K562 (cell line): ENCODE results near the gene SLC36A1. TPM values are rescaled to one million over a fixed set of nuclear protein-coding genes. Genes with fewer than 3 reads are reported as not detected.

Experiments
- ADNP ChIP-seq: fragments of 200-800 bp; sonication (Bioruptor generic); IDR thresholded peaks from 2 replicates; pipeline ENCODE4 v1.6.1; 2016; ENCODE audit warnings: missing genetic modification characterization, missing compliant biosample characterization
- ARNT ChIP-seq, 2 experiments: fragments of 450-650 bp; IDR thresholded peaks; 2 replicates each; pipeline ENCODE4 v1.6.1; 2016; ENCODE audit warnings: mild to moderate bottlenecking in 1 of 2
- BRCA1 ChIP-seq, 2 experiments: fragments of 450-650 bp in 1 of 2; sonication (generic) in 1 of 2; formaldehyde crosslinking in 1 of 2; IDR thresholded peaks; 2 replicates each; pipeline versions ENCODE4 v1.5.0 to v1.6.1; 2017 to 2020; ENCODE audit warnings: mild to moderate bottlenecking in 1 of 2, missing genetic modification reagents in 1 of 2
- CHCHD3 ChIP-seq: fragments of 250-450 bp; sonication (Bioruptor Pico); IDR thresholded peaks from 2 replicates; pipeline ENCODE4 v2.1.2; 2022; ENCODE audit warnings: mild to moderate bottlenecking
- COPS2 ChIP-seq: fragments of 450-650 bp; conservative IDR thresholded peaks from 2 replicates; pipeline ENCODE4 v1.6.1; 2016; ENCODE audit warnings: mild to moderate bottlenecking, moderate library complexity
- DLX4 ChIP-seq: fragments of 250-450 bp; sonication (Bioruptor Pico); IDR thresholded peaks from 2 replicates; pipeline ENCODE4 v1.6.1; 2021; ENCODE audit warnings: mild to moderate bottlenecking
- NR2C2 ChIP-seq, 2 experiments: fragments of 200-800 bp in 1 of 2; sonication (Bioruptor generic) in 1 of 2; sonication (generic) in 1 of 2; formaldehyde crosslinking in 1 of 2; IDR thresholded peaks; 2 replicates each; pipeline versions ENCODE4 v1.6.1 to v1.8.0; 2016 to 2022; ENCODE audit warnings: mild to moderate bottlenecking in 1 of 2, missing compliant biosample characterization in 1 of 2, missing genetic modification characterization in 1 of 2, missing genetic modification reagents in 1 of 2
- OTX1 ChIP-seq: fragments of 450-650 bp; formaldehyde crosslinking; IDR thresholded peaks from 2 replicates; pipeline ENCODE4 v1.4.0; 2022; ENCODE audit warnings: mild to moderate bottlenecking
- RBBP5 ChIP-seq: fragments of 200-600 bp; sonication (generic); IDR thresholded peaks from 2 replicates; pipeline ENCODE4 v1.6.1; 2012; ENCODE audit warnings: borderline replicate concordance, mild to moderate bottlenecking, low read length, control low read depth, inconsistent platforms; ENCODE audit not compliant: insufficient read depth, poor library complexity, severe bottlenecking
- RBM25 ChIP-seq: fragments of 200-400 bp; formaldehyde crosslinking; IDR thresholded peaks from 2 replicates; pipeline ENCODE4 v1.6.1; 2018; ENCODE audit warnings: low read length, low read depth, moderate library complexity; ENCODE audit not compliant: severe bottlenecking
- SMAD3 ChIP-seq: fragments of 450-650 bp; formaldehyde crosslinking; conservative IDR thresholded peaks from 2 replicates; pipeline ENCODE4 v1.4.0; 2020; ENCODE audit warnings: mild to moderate bottlenecking
- ZFP36 ChIP-seq: fragments of 150-350 bp; IDR thresholded peaks from 2 replicates; pipeline ENCODE4 v1.6.1; 2018; ENCODE audit warnings: low read length, low read depth; ENCODE audit not compliant: partially characterized antibody
- ZNF133 ChIP-seq: fragments of 250-450 bp; sonication (Bioruptor Pico); IDR thresholded peaks from 2 replicates; pipeline ENCODE4 v1.4.0; 2020; ENCODE audit warnings: mild to moderate bottlenecking
- ZNF165 ChIP-seq: fragments of 250-450 bp; sonication (Bioruptor Pico); IDR thresholded peaks from 2 replicates; pipeline ENCODE4 v1.4.0; 2020; ENCODE audit warnings: borderline replicate concordance
- ZNF780A ChIP-seq: fragments of 250-450 bp; sonication (Bioruptor Pico); IDR thresholded peaks from 2 replicates; pipeline ENCODE4 v1.5.0; 2021; ENCODE audit warnings: mild to moderate bottlenecking
- ZSCAN29 ChIP-seq: fragments of 450-650 bp; IDR thresholded peaks from 2 replicates; pipeline ENCODE4 v1.6.1; 2017
- polyA plus RNA-seq, 8 experiments: library from polyadenylated mRNA; depleted of rRNA in 4 of 8; stranded (reverse) in 5 of 8; unstranded in 3 of 8; fragments of >200 nt; fragmentation: Nextera tagmentation in 2 of 8; fragmentation: Illumina TruSeq in 1 of 8; extraction: Ambion mirVana in 2 of 8; extraction: Trizol in 1 of 8; gene quantifications; 2 replicates each; pipeline versions ENCODE4 v1.2.1 to v1.2.3, GENCODE V29; 2011 to 2014; ENCODE audit warnings: inconsistent platforms in 1 of 8, missing spikeins in 1 of 8
- total RNA-seq, 7 experiments: library from RNA; depleted of rRNA in 6 of 7; stranded (reverse); fragments of >200 nt in 6 of 7; fragmentation: Illumina TruSeq in 2 of 7; extraction: Trizol in 2 of 7; gene quantifications; 2 replicates each; pipeline versions ENCODE4 v1.2.1 to v1.2.3, GENCODE V29; 2011 to 2021; ENCODE audit warnings: low replicate concordance in 1 of 7
- TF ChIP-seq, protein P1 (sequence below): sonication (generic); formaldehyde crosslinking; IDR thresholded peaks from 2 replicates; pipeline ENCODE4 v1.8.0; 2022; ENCODE audit warnings: mild to moderate bottlenecking, missing genetic modification reagents
- TF ChIP-seq, protein P2 (sequence below): fragments of 250-450 bp; sonication (Bioruptor Pico); IDR thresholded peaks from 2 replicates; pipeline ENCODE4 v1.4.0; 2020
- TF ChIP-seq, protein P3 (sequence below): sonication (generic); formaldehyde crosslinking; IDR thresholded peaks from 2 replicates; pipeline ENCODE4 v1.8.0; 2022; ENCODE audit warnings: missing genetic modification reagents, mild to moderate bottlenecking, borderline replicate concordance

Gene SLC36A1
- total and polyA plus RNA-seq, 9 of the 15 experiments (the other 6 are each of a cell fraction or from before 2014, with no cell fraction given), result 1.6 to 8.4 (median 4.6) TPM

- TF ChIP-seq DLX4, result no peak
- no peak for TF ChIP-seq ZSCAN29
- TF ChIP-seq ARNT (IDR thresholded peaks at IDR 0.05), result no peak
- no peak for TF ChIP-seq ZNF133
- TF ChIP-seq, protein P1, sequence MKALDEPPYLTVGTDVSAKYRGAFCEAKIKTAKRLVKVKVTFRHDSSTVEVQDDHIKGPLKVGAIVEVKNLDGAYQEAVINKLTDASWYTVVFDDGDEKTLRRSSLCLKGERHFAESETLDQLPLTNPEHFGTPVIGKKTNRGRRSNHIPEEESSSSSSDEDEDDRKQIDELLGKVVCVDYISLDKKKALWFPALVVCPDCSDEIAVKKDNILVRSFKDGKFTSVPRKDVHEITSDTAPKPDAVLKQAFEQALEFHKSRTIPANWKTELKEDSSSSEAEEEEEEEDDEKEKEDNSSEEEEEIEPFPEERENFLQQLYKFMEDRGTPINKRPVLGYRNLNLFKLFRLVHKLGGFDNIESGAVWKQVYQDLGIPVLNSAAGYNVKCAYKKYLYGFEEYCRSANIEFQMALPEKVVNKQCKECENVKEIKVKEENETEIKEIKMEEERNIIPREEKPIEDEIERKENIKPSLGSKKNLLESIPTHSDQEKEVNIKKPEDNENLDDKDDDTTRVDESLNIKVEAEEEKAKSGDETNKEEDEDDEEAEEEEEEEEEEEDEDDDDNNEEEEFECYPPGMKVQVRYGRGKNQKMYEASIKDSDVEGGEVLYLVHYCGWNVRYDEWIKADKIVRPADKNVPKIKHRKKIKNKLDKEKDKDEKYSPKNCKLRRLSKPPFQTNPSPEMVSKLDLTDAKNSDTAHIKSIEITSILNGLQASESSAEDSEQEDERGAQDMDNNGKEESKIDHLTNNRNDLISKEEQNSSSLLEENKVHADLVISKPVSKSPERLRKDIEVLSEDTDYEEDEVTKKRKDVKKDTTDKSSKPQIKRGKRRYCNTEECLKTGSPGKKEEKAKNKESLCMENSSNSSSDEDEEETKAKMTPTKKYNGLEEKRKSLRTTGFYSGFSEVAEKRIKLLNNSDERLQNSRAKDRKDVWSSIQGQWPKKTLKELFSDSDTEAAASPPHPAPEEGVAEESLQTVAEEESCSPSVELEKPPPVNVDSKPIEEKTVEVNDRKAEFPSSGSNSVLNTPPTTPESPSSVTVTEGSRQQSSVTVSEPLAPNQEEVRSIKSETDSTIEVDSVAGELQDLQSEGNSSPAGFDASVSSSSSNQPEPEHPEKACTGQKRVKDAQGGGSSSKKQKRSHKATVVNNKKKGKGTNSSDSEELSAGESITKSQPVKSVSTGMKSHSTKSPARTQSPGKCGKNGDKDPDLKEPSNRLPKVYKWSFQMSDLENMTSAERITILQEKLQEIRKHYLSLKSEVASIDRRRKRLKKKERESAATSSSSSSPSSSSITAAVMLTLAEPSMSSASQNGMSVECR, result peak; percentile 83
- TF ChIP-seq ADNP, result no peak
- no peak for TF ChIP-seq COPS2
- TF ChIP-seq SMAD3 (CRISPR knock-in tag), result no peak
- 0 out of 2 replicates have a peak, but pooled peaks have one; percentile 23 for TF ChIP-seq OTX1
- TF ChIP-seq NR2C2 (CRISPR knock-in tag; IDR thresholded peaks at IDR 0.05), result no peak
- no peak for TF ChIP-seq NR2C2 (tag; IDR thresholded peaks at IDR 0.05)
- TF ChIP-seq ZNF780A (CRISPR knock-in tag), result no peak
- peak; percentile 97 for TF ChIP-seq RBBP5
- TF ChIP-seq CHCHD3 (CRISPR knock-in tag), result no peak
- TF ChIP-seq RBM25, result no peak
- TF ChIP-seq, protein P2, sequence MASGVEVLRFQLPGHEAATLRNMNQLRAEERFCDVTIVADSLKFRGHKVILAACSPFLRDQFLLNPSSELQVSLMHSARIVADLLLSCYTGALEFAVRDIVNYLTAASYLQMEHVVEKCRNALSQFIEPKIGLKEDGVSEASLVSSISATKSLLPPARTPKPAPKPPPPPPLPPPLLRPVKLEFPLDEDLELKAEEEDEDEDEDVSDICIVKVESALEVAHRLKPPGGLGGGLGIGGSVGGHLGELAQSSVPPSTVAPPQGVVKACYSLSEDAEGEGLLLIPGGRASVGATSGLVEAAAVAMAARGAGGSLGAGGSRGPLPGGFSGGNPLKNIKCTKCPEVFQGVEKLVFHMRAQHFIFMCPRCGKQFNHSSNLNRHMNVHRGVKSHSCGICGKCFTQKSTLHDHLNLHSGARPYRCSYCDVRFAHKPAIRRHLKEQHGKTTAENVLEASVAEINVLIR, result no peak
- no peak for TF ChIP-seq BRCA1 (IDR thresholded peaks at IDR 0.05)
- no peak for TF ChIP-seq BRCA1 (CRISPR knock-in tag; IDR thresholded peaks at IDR 0.05)
- no peak; the same call in 1 of the 2 replicates for TF ChIP-seq ZNF165 (CRISPR knock-in tag)
- TF ChIP-seq ZFP36, result no peak
- TF ChIP-seq, protein P3, sequence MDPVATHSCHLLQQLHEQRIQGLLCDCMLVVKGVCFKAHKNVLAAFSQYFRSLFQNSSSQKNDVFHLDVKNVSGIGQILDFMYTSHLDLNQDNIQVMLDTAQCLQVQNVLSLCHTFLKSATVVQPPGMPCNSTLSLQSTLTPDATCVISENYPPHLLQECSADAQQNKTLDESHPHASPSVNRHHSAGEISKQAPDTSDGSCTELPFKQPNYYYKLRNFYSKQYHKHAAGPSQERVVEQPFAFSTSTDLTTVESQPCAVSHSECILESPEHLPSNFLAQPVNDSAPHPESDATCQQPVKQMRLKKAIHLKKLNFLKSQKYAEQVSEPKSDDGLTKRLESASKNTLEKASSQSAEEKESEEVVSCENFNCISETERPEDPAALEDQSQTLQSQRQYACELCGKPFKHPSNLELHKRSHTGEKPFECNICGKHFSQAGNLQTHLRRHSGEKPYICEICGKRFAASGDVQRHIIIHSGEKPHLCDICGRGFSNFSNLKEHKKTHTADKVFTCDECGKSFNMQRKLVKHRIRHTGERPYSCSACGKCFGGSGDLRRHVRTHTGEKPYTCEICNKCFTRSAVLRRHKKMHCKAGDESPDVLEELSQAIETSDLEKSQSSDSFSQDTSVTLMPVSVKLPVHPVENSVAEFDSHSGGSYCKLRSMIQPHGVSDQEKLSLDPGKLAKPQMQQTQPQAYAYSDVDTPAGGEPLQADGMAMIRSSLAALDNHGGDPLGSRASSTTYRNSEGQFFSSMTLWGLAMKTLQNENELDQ (CRISPR knock-in tag), result no peak
Measured at GRCh38 chr5:151447174-151448037, at the start of gene SLC36A1 (continued).
